ENCODE results near the gene RC3H1. TPM values are rescaled to one million over a fixed set of nuclear protein-coding genes. Genes with fewer than 3 reads are reported as not detected.

Gene RC3H1
- total and polyA plus RNA-seq, 2 of the 8 experiments (the other 6 are each of a cell fraction or from before 2014, with no cell fraction given): 7.4 to 32.2 TPM

- WGBS, 2 experiments (ENCODE audit: extremely low coverage in 1 of 2, insufficient coverage in 1 of 2, insufficient read length in 1 of 2, insufficient replicate concordance in 2 of 2, low coverage in 1 of 2, low lambda C conversion rate in 2 of 2, missing lambda C conversion rate in 1 of 2): 95% methylated on average over 2 of the region's 2 CpGs; no CpG with 5 or more reads in 1 of the 2 experiments
- H3K4ac ChIP-seq (replicated peaks; ENCODE audit: insufficient read length, low read depth, low read length): no peak overlapping the region
- H2BK15ac ChIP-seq (ENCODE audit: low read length): no peak overlapping the region
- H2BK12ac ChIP-seq (ENCODE audit: low read depth, low read length): no peak overlapping the region
- no peak overlapping the region for H3K18ac ChIP-seq (ENCODE audit: extremely low read depth, low read length)
- H3K56ac ChIP-seq (replicated peaks; ENCODE audit: insufficient read length, low read depth, low read length): no peak overlapping the region
- peaks cover 8 to 9% of the 10 kb centered on the region in 2 experiments for H4K20me1 ChIP-seq (replicated peaks in 1 of 2; ENCODE audit: control insufficient read depth in 1 of 2, insufficient read depth in 2 of 2, low read length in 2 of 2)
- FAIRE-seq (no peak), DNase-seq (ENCODE audit: low read depth in 1 of 2, low spot score in 2 of 2) (no peak)
- H3K4me2 ChIP-seq (ENCODE audit: insufficient read depth in 1 of 2, low read depth in 2 of 2, low read length in 2 of 2): no peak overlapping the region
- no peak overlapping the region for H2BK5ac ChIP-seq (ENCODE audit: low read depth, low read length)
- H4K8ac ChIP-seq (ENCODE audit: extremely low read depth, insufficient read depth, low read length): no peak overlapping the region
- no peak overlapping the region for H2AFZ ChIP-seq (ENCODE audit: low read length)
- no peak overlapping the region for H3K23ac ChIP-seq (ENCODE audit: insufficient read length)
- no peak overlapping the region for H2AK5ac ChIP-seq (ENCODE audit: low read depth, low read length)
- H4K5ac ChIP-seq (ENCODE audit: insufficient read length, low read depth, low read length): no peak overlapping the region
- no peak overlapping the region for H3K9ac ChIP-seq (replicated peaks in 1 of 4; ENCODE audit: extremely low read depth in 1 of 4, low read depth in 3 of 4, low read length in 3 of 4)
- no peak overlapping the region for H2BK20ac ChIP-seq (ENCODE audit: low read length)
- peaks cover 9% of the 10 kb centered on the region for H3K23me2 ChIP-seq (ENCODE audit: low read depth, low read length)
- H3K9me3 ChIP-seq (ENCODE audit: insufficient read depth in 2 of 2, low read depth in 1 of 2, low read length in 1 of 2): no peaks in the 10 kb centered on the region
- no peaks in the 10 kb centered on the region for H3K27me3 ChIP-seq (replicated peaks in 1 of 4; ENCODE audit: control insufficient read depth in 3 of 4, extremely low read depth in 1 of 4, insufficient read depth in 3 of 4, low read length in 3 of 4)
- peaks cover 0 to 6% (median 2%) of the 10 kb centered on the region in 4 experiments; a peak in 5 of 7 replicates for H3K4me1 ChIP-seq (replicated peaks in 1 of 4; ENCODE audit: control insufficient read depth in 3 of 4, insufficient read depth in 4 of 4, low read length in 3 of 4)
- ChIA-PET CTCF (ENCODE audit: partially characterized antibody) (no interaction called here), POLR2A (ENCODE audit: partially characterized antibody) (interaction anchor here (0.6 to 1.3 kb wide), 3 partner anchors 59 to 1058 kb away, joined by 3 to 10 read pairs (median 4); partner anchors contain the start of genes GAS5 and ZBTB37)
- H3K79me1 ChIP-seq (ENCODE audit: low read depth, low read length): no peaks in the 10 kb centered on the region; the same call in none of the 2 replicates
- H4K91ac ChIP-seq (replicated peaks; ENCODE audit: insufficient read length, low read length): no peak overlapping the region
- no peak overlapping the region for H3K14ac ChIP-seq (ENCODE audit: insufficient read length)
- no peak overlapping the region for H3K4me3 ChIP-seq (ENCODE audit: extremely low read depth in 1 of 4, insufficient read depth in 2 of 4, low read depth in 3 of 4, low read length in 4 of 4)
- peaks cover 0 to 79% of the 10 kb centered on the region in 2 experiments; a peak in 3 of 4 replicates for H3K79me2 ChIP-seq (ENCODE audit: control insufficient read depth in 1 of 2, insufficient read depth in 2 of 2, low read length in 2 of 2)
- no peak overlapping the region for H2BK120ac ChIP-seq (replicated peaks; ENCODE audit: low read depth, low read length)
- no peaks in the 10 kb centered on the region; a peak in 1 of 8 replicates for H3K36me3 ChIP-seq (ENCODE audit: control insufficient read depth in 2 of 4, insufficient read depth in 4 of 4, low read length in 3 of 4)
- no peak overlapping the region for H3K27ac ChIP-seq (ENCODE audit: low read depth, low read length)
- TF ChIP-seq EP300 (IDR thresholded peaks at IDR 0.05; ENCODE audit: borderline replicate concordance in 1 of 2, low read depth in 2 of 2, low read length in 2 of 2) (no peak), MAX (IDR thresholded peaks at IDR 0.05) (no peak), TAF7 (optimal IDR thresholded peaks at IDR 0.05; ENCODE audit: borderline replicate concordance, low read depth, low read length) (no peak), SIRT6 (IDR thresholded peaks at IDR 0.05; ENCODE audit: low read length) (no peak)
These were observed 3.6 kb downstream of the RC3H1 start for GRCh38 chr1:174018565-174018964.

Measured in H1 (cell line).